ENCODE data around the gene ERBB2. TPM values are rescaled to one million over a fixed set of nuclear protein-coding genes. Genes with fewer than 3 reads are reported as not detected.
A peak's percentile ranks its signal among the peaks of the same experiment; 100 is the strongest.

The ERBB2 gene
- total and polyA plus RNA-seq, 9 of the 15 experiments (the other 6 are each of a cell fraction or from before 2014, with no cell fraction given), result 0.74 to 5.6 (median 3.3) TPM

DNA sequence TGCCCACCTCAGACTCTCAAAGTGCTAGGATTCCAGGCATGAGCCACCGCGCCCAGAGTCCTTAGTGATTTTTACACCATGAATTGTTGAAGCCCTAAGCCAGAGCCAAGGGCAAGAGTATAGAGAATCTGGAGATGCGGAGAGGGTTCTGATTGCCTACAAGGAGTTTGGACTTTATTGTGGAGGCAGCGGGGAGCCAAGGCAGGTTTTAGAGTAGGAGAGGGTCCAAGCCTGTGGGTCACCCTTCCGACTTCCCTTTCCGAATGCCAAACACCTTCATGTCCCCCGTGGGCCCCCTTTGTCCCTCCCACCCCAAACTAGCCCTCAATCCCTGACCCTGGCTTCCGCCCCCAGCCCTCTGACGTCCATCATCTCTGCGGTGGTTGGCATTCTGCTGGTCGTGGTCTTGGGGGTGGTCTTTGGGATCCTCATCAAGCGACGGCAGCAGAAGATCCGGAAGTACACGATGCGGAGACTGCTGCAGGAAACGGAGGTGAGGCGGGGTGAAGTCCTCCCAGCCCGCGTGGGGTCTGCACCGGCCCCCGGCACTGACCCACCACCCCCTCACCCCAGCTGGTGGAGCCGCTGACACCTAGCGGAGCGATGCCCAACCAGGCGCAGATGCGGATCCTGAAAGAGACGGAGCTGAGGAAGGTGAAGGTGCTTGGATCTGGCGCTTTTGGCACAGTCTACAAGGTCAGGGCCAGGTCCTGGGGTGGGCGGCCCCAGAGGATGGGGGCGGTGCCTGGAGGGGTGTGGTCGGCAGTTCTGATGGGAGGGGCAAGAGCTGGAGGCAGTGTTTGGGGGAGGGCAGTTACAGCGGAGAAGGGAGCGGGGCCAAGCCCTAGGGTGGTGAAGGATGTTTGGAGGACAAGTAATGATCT lies 23.3 kb downstream of the ERBB2 start (continued):
- TF ChIP-seq, protein P1, sequence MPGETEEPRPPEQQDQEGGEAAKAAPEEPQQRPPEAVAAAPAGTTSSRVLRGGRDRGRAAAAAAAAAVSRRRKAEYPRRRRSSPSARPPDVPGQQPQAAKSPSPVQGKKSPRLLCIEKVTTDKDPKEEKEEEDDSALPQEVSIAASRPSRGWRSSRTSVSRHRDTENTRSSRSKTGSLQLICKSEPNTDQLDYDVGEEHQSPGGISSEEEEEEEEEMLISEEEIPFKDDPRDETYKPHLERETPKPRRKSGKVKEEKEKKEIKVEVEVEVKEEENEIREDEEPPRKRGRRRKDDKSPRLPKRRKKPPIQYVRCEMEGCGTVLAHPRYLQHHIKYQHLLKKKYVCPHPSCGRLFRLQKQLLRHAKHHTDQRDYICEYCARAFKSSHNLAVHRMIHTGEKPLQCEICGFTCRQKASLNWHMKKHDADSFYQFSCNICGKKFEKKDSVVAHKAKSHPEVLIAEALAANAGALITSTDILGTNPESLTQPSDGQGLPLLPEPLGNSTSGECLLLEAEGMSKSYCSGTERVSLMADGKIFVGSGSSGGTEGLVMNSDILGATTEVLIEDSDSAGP (CRISPR knock-in tag; IDR thresholded peaks at IDR 0.05), result no peak
- TF ChIP-seq KAT8 (IDR thresholded peaks at IDR 0.05; ENCODE audit: low read depth) (no peak), FOXJ3 (CRISPR knock-in tag; IDR thresholded peaks at IDR 0.05) (no peak), PHF20 (IDR thresholded peaks at IDR 0.05; ENCODE audit: partially characterized antibody) (peak; percentile 66), CEBPB (tag; IDR thresholded peaks at IDR 0.05) (no peak), CC2D1A (IDR thresholded peaks at IDR 0.05) (no peak), POLR2G (IDR thresholded peaks at IDR 0.05; ENCODE audit: low read depth, low read length) (peak; percentile 85), LEF1 (IDR thresholded peaks at IDR 0.05) (0 out of 2 replicates have a peak, but pooled peaks have one; percentile 12), SRSF1 (IDR thresholded peaks at IDR 0.05; ENCODE audit: low read depth, low read length) (no peak), SIN3A (IDR thresholded peaks at IDR 0.05; ENCODE audit: borderline replicate concordance in 2 of 2, control insufficient read depth in 1 of 2, low read depth in 2 of 2, low read length in 2 of 2) (no peak), ZNF778 (CRISPR knock-in tag; IDR thresholded peaks at IDR 0.05) (no peak), CBX1 (IDR thresholded peaks at IDR 0.05; ENCODE audit: low read depth) (peak; percentile 27; the same call in 1 of the 2 replicates), ZNF384 (IDR thresholded peaks at IDR 0.05; ENCODE audit: low read depth, low read length) (no peak), HNRNPL (IDR thresholded peaks at IDR 0.05; ENCODE audit: low read depth, low read length) (no peak), ZNF551 (CRISPR knock-in tag; IDR thresholded peaks at IDR 0.05) (no peak), NELFE (IDR thresholded peaks at IDR 0.05; ENCODE audit: insufficient read depth, insufficient read length) (no peak)
- TF ChIP-seq, protein P2, sequence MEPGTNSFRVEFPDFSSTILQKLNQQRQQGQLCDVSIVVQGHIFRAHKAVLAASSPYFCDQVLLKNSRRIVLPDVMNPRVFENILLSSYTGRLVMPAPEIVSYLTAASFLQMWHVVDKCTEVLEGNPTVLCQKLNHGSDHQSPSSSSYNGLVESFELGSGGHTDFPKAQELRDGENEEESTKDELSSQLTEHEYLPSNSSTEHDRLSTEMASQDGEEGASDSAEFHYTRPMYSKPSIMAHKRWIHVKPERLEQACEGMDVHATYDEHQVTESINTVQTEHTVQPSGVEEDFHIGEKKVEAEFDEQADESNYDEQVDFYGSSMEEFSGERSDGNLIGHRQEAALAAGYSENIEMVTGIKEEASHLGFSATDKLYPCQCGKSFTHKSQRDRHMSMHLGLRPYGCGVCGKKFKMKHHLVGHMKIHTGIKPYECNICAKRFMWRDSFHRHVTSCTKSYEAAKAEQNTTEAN (CRISPR knock-in tag; IDR thresholded peaks at IDR 0.05), result no peak
- TF ChIP-seq, protein P3, sequence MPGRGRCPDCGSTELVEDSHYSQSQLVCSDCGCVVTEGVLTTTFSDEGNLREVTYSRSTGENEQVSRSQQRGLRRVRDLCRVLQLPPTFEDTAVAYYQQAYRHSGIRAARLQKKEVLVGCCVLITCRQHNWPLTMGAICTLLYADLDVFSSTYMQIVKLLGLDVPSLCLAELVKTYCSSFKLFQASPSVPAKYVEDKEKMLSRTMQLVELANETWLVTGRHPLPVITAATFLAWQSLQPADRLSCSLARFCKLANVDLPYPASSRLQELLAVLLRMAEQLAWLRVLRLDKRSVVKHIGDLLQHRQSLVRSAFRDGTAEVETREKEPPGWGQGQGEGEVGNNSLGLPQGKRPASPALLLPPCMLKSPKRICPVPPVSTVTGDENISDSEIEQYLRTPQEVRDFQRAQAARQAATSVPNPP (IDR thresholded peaks at IDR 0.05; ENCODE audit: borderline replicate concordance, insufficient read depth, insufficient read length), result no peak
- TF ChIP-seq, protein P4, sequence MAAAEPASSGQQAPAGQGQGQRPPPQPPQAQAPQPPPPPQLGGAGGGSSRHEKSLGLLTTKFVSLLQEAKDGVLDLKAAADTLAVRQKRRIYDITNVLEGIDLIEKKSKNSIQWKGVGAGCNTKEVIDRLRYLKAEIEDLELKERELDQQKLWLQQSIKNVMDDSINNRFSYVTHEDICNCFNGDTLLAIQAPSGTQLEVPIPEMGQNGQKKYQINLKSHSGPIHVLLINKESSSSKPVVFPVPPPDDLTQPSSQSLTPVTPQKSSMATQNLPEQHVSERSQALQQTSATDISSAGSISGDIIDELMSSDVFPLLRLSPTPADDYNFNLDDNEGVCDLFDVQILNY (CRISPR knock-in tag; IDR thresholded peaks at IDR 0.05), result no peak
- TF ChIP-seq, protein P5, sequence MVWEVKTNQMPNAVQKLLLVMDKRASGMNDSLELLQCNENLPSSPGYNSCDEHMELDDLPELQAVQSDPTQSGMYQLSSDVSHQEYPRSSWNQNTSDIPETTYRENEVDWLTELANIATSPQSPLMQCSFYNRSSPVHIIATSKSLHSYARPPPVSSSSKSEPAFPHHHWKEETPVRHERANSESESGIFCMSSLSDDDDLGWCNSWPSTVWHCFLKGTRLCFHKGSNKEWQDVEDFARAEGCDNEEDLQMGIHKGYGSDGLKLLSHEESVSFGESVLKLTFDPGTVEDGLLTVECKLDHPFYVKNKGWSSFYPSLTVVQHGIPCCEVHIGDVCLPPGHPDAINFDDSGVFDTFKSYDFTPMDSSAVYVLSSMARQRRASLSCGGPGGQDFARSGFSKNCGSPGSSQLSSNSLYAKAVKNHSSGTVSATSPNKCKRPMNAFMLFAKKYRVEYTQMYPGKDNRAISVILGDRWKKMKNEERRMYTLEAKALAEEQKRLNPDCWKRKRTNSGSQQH (CRISPR knock-in tag; IDR thresholded peaks at IDR 0.05), result no peak
